Small intestine (tissue), 7 donors: ENCODE data around the gene PREB. TPM values are rescaled to one million over a fixed set of nuclear protein-coding genes. Genes with fewer than 3 reads are reported as not detected.

Experiments
- DNase-seq, 2 donors: peaks; one replicate each; pipeline versions ENCODE4 v3.0.0 to v3.0.0-alpha.2; 2013
- FAIRE-seq: peaks from 2 replicates; lab custom pipeline; 2012; peaks lifted over from hg19 to GRCh38; lab: Jason Lieb, UNC
- H3K27ac ChIP-seq, 3 donors: one replicate each; pipeline ENCODE4 v1.5.1; 2013; ENCODE audit warnings: low read length in 2 of 3, mild to moderate bottlenecking in 2 of 3, control low read depth in 1 of 3, inconsistent platforms in 1 of 3, low read depth in 1 of 3, moderate library complexity in 1 of 3
- H3K27me3 ChIP-seq, 3 donors: one replicate each; pipeline ENCODE4 v1.6.1; 2013; ENCODE audit warnings: low read length in 3 of 3, inconsistent platforms in 1 of 3; ENCODE audit not compliant: control insufficient read depth in 3 of 3, insufficient read depth in 3 of 3
- H3K36me3 ChIP-seq, 3 donors: one replicate each; pipeline ENCODE4 v1.6.1; 2013; ENCODE audit warnings: low read length in 3 of 3, inconsistent platforms in 1 of 3, low read depth in 1 of 3, mild to moderate bottlenecking in 1 of 3, moderate library complexity in 1 of 3; ENCODE audit not compliant: control insufficient read depth in 3 of 3, insufficient read depth in 2 of 3
- H3K4me1 ChIP-seq, 3 donors: one replicate each; pipeline ENCODE4 v1.6.1; 2013; ENCODE audit warnings: low read length in 2 of 3, inconsistent platforms in 1 of 3, low read depth in 1 of 3, mild to moderate bottlenecking in 1 of 3, moderate library complexity in 1 of 3; ENCODE audit not compliant: control insufficient read depth in 3 of 3, insufficient read depth in 2 of 3
- H3K4me3 ChIP-seq, 3 donors: one replicate each; pipeline ENCODE4 v1.5.1; 2013; ENCODE audit warnings: low read length in 3 of 3, control low read depth in 1 of 3, inconsistent platforms in 1 of 3, low read depth in 1 of 3, mild to moderate bottlenecking in 1 of 3, moderate library complexity in 1 of 3
- H3K9me3 ChIP-seq, 2 donors: one replicate each; pipeline ENCODE4 v1.6.1; 2013; ENCODE audit warnings: low read depth in 1 of 2, low read length in 1 of 2; ENCODE audit not compliant: control insufficient read depth in 2 of 2, insufficient read depth in 1 of 2
- WGBS, 3 donors: extraction: QIAGEN DNeasy Blood & Tissue Kit; methylation state at CpG; one replicate each; pipeline ENCODE4 v1.1.7; 2013; 5-methylcytosine and 5-hydroxymethylcytosine counted together
- polyA plus RNA-seq, 4 donors: library from polyadenylated mRNA; stranded (reverse) in 3 of 4; unstranded in 1 of 4; fragments of 200-250 nt in 3 of 4; fragments of 120-200 nt in 1 of 4; gene quantifications; one replicate each; pipeline versions ENCODE4 v1.2.1 to v1.2.3, GENCODE V29; 2013
- donor health status: healthy with polysubstance abuse.
- donor health status: control.
- donor health status: control.
- donor health status: Bipolar disorder and iron deficiency.
- donor health status: healthy.

PREB gene
- polyA plus RNA-seq, 4 donors: 44.2 to 76.0 (median 50.7) TPM

DNA sequence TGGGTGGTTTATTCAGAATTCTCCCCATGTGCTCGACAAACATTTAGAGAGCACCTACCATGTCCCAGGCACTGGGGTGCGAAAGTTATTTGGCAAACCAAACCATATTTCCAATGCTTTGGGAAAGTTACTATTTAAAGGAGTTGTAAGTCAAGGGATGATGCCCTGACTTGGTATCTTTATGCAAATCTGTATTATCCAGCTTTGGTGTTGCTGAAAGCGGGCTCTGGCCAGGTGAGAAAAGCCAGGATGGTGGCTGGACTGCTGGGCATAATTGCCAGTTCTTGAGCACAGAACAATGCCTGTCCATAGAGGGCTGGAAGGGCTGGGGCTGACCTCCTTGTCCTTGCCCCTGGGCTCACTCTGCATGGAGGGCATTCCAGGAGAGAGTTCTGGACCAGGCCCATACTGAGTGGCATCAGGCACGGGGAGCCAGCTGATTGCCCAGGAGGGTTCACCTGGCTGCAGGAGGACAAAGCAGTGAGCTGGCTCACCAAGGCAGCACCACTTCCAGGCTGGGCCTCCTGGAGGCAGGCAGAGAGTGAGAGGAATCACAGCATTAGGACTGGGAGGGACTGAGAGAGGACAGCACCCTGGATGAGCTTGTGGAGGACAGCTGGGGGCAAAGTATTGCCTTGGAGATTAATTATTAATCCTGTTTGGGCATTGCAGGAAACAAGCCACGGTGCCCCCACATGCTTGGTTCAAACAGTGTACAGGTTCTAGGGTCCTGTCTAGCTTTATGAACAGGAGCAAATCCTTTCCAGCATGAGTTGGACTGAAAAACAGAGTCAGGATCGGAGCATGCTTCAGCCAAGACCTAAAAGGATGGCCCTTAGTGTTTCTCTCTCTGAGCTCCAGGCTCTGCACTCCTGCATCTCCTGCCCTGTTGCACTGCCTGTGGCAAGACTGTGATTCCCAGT lies 40.7 kb downstream of the PREB start:
- WGBS, 3 donors: 41 to 73% (median 52%) methylated on average over 6 of the region's 6 CpGs
- no peaks in the 10 kb centered on the region for H3K27me3 ChIP-seq
- DNase-seq: peak; percentile 78 to 80
- no peak for FAIRE-seq
- peak overlapping the region; percentile 16 to 83 (median 79) for H3K27ac ChIP-seq
- H3K4me1 ChIP-seq: peaks cover 0 to 69% (median 11%) of the 10 kb centered on the region in 3 donors
- no peaks in the 10 kb centered on the region for H3K9me3 ChIP-seq
- peaks cover 0 to 80% (median 9%) of the 10 kb centered on the region in 3 donors for H3K36me3 ChIP-seq
- H3K4me3 ChIP-seq: no peak overlapping the region

DNA sequence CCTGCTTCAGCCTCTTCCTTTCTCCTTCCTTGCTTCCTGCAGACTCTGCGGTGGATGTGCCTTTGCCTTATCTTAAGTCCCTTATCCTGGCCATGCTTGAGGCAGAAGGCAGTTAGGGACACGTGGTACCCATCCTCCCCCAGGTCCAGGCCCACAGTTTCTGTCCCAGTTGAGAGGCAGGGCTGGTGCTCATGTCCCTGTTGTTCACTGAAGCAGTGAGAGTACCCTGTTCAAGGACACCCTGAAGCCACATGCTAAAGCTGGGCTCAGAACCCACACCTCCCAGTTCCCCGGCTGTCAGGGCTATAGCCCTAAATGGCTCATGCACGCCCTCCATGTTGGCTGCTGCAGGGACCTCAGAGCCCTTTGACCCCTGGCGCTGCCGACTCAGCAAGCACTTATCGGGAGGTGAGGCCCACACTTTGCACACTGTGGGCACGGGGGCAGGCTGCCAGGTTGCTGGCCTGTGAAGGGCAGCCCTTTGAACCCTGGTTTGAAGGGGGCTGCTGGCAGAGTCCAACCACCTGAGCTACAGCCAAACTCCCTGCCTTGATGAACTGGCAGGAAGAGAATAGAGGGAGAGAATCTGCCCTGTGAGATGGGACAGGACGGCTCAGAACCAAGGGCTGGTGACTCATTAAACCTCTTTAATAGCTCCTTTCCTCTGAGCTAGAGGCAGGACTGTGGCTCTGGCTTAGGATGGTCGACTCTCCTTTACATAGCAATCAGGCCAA lies 41.6 kb downstream of the PREB start:
- Histone ChIP-seq H3K27me3 (no peaks in the 10 kb centered on the region), H3K9me3 (no peaks in the 10 kb centered on the region), H3K4me3 (no peak overlapping the region), H3K27ac (peak overlapping the region; percentile 52 to 83 (median 79)), H3K36me3 (peaks cover 0 to 72% (median 9%) of the 10 kb centered on the region in 3 donors), H3K4me1 (peaks cover 0 to 69% (median 11%) of the 10 kb centered on the region in 3 donors)
- no peak for FAIRE-seq
- DNase-seq: peak; percentile 93 to 98
- WGBS, 3 donors: 20 to 52% (median 29%) methylated on average over 10 of the region's 10 CpGs

DNA sequence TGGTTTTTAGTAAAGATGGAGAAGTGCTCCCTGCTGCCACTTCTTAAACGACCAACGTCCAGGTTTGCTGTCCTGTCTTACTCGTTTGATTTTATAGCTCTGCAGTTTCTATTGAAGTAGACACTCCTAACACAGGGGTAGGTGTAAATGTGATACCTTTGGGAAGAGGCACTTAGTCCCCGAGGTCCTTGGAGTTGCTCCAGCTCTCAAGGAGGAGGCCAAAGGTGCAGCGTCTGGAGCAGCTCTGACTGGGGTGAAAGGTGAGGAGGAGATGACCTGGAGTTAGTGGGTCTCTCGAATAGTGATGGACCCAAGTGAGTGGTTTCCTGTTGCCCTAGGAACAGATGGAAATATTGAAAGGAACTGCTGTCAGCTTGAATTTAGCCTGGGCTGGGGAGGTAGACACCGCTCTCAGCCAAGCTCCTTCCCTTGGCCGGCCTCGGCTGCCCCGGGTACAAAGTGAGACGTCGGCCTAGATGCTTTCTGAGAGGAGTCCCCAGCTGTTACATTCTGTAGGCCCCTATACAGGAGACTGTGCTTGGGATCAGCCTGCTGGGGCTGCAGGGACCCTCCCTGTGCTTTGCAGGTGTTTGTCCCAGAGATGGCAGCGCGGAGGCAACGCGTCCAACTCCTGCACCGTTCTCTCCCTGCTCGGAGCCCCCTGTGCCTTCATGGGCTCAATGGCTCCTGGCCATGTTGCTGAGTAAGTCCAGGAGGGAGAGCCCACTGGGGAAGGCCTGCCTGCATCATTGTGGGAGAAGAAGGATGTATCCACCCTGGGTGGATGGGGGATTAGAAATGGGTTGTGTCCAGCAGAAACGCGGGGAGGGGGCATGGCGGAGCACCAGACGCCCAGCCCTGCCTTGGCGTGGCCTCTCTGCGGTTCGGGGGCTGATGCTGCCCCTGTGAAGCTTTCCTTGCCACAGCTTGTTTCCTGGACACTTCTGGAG lies 42.4 kb downstream of the PREB start:
- H3K4me1 ChIP-seq: peaks cover 0 to 69% (median 11%) of the 10 kb centered on the region in 3 donors
- H3K36me3 ChIP-seq: peaks cover 0 to 63% (median 7%) of the 10 kb centered on the region in 3 donors
- H3K9me3 ChIP-seq: no peaks in the 10 kb centered on the region
- H3K4me3 ChIP-seq: peak overlapping the region in 1 of 3 donors; percentile 1
- H3K27ac ChIP-seq: peak overlapping the region; percentile 45 to 79 (median 52)
- FAIRE-seq (no peak), DNase-seq (peak in 1 of 2 donors; percentile 63)
- WGBS, 3 donors: 39 to 66% (median 55%) methylated on average over 24 to 25 of the region's 25 CpGs
- no peaks in the 10 kb centered on the region for H3K27me3 ChIP-seq

DNA sequence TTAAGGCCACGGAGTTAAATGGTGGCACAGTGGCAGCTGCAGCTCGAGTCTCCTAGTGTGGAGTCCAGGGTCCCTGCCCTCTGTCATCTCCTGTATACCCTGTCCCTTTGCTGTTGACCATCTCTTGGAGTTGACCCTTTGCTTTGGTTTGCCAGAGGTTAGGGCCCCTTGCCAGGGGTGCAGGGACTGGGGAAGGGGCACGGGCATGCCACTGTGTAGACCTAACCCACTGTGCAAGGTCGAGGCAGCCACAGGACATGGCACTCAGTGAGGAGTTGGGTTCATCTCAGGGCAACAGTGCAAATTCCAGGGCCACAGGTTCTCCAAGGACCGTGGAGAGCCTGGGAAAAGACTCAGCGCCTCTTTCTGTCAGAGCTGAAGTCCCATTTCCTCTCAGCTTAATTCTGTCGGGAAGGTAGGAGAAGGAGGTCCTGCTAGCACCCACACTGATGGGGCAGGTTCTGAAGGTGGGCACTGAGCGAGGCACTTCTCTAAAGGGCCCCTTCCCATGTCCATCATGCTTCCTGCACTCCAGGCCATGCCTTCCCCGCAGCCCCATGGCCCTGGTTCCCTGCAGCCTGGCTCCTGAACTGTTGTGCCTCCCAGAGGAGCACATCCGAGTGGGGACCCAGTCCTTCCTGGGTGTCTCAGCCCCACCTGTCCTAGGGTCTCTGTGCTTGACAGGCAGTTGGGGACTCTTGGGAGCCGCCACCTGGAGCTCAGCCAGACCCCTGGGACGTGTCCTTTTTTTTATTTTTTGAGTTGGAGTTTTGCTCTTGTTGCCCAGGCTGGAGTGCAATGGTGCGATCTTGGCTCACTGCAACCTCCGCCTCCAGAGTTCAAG lies 45.1 kb downstream of the PREB start:
- peak overlapping the region in 2 of 3 donors; percentile 71 to 76 for H3K4me3 ChIP-seq

DNA sequence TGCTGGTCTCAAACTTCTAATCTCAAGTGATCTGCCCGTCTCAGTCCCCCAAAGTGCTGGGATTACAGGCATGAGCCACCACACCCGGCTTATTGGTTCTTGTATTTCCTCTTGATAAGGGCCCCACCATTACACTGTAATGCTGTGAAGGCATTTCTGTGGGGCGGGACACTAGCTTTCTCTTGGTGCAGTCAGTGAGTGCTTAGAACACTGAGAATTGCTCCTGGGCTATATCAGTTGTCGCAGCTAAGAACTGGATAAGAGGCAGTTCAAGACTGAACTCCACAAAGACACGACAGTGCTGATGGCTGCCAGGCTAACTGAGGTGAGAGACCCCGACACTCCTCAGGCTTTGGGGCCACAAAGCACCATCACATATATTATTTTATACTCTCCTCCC lies 45.8 kb downstream of the PREB start:
- H3K27ac ChIP-seq: peak overlapping the region; percentile 57 to 84 (median 65)
- no peaks in the 10 kb centered on the region for H3K9me3 ChIP-seq
- peaks cover 3 to 46% (median 5%) of the 10 kb centered on the region in 3 donors for H3K4me1 ChIP-seq
- H3K36me3 ChIP-seq: peaks cover 0 to 43% (median 0%) of the 10 kb centered on the region in 3 donors
- DNase-seq: peak; percentile 60 to 85
- WGBS, 3 donors: 18 to 65% (median 36%) methylated on average over 6 of the region's 6 CpGs
- H3K4me3 ChIP-seq: peak overlapping the region in 2 of 3 donors; percentile 71 to 76
- H3K27me3 ChIP-seq: no peaks in the 10 kb centered on the region
- no peak for FAIRE-seq

More for the DNA sequence above, 45.1 kb downstream of the PREB start:
- WGBS, 3 donors: 51 to 77% (median 60%) methylated on average over 14 of the region's 14 CpGs
- no peak for FAIRE-seq
- peak in 1 of 2 donors; percentile 62 for DNase-seq
- no peaks in the 10 kb centered on the region for H3K9me3 ChIP-seq
- peaks cover 4 to 53% (median 5%) of the 10 kb centered on the region in 3 donors for H3K4me1 ChIP-seq
- H3K36me3 ChIP-seq: peaks cover 0 to 40% (median 0%) of the 10 kb centered on the region in 3 donors
- H3K27ac ChIP-seq: peak overlapping the region; percentile 57 to 84 (median 65)
- no peaks in the 10 kb centered on the region for H3K27me3 ChIP-seq

DNA sequence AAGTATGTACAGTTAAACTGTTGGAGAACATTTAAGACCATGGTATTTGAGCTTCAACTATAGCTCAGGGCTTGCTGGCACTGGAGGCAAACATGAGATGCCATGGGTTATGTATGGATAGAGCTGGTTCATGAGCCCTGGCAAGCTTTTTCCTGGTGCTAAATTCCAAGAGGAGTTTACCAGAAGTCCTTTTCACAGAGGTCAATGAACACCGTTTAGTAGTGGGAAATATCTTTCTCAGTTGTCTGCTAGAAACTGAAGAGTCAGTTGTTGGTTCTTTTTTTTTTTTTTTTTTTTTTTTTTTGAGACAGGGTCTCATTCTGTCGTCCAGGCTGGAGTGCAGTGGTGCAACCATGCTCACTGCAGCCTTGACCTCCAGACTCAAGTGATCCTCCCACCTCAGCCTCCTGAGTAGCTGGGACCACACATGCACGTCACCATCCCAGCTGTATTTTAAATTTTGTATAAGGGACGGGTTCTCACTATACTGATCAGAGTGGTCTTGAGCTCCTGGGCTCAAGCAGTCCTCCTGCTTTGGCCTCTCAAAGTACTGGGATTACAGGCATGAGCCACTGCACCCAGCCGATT lies 46.5 kb downstream of the PREB start:
- peak in 1 of 2 donors; percentile 67 for DNase-seq
- peak overlapping the region in 2 of 3 donors; percentile 71 to 76 for H3K4me3 ChIP-seq
- peaks cover 3 to 39% (median 5%) of the 10 kb centered on the region in 3 donors for H3K4me1 ChIP-seq
- H3K27ac ChIP-seq: peak overlapping the region; percentile 75 to 84 (median 77)
- no peak for FAIRE-seq
- peaks cover 0 to 42% (median 0%) of the 10 kb centered on the region in 3 donors for H3K36me3 ChIP-seq
- no peaks in the 10 kb centered on the region for H3K27me3 ChIP-seq
- 34 to 70% (median 64%) methylated on average over 5 of the region's 5 CpGs for WGBS, 3 donors
- no peaks in the 10 kb centered on the region for H3K9me3 ChIP-seq
